Medulla oblongata (tissue), 1 donor: ENCODE results near the gene RAB12.

ENCODE experiments used
- DNase-seq: peaks from one replicate; pipeline ENCODE4 v3.0.0-alpha.2; 2015; ENCODE audit errors: extremely low spot score

The RAB12 gene

DNA sequence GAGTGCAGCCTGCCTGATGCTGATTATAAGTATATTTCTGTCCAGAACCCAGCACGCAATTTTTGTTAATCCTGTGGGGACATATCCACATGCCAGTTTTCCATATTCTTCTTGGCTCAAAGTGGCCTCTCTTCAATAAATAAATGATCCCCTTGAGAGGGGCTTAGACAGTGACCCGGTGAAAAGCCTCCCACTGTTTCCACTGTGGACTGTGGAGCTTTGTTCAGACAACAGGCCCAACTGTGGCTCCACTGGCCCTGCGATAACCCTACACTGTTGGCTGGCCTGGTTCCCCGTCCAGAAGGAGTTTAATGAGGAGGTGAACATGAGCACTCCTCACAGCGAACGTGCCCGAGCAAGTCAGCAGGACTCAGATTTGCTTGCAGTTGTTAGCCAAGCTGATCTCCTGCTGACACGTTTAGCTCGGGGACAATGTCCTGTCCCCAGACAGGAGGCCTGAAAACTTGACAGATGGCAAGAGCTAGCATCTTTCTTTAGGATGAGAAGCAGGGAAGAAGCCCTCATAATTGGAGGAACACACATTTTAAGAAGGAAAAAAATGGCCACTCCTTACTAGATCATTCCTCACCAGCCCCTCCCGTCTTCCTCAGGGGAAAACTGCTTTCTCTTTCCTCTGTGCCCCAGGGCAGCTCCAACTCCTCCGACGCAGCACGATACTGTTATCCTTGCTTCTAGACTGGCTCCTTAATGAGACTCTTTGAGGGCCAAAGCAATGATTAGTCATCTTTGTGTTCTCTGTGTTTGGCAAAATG, 76.1 kb downstream of the RAB12 start:
- no peak for DNase-seq

DNA sequence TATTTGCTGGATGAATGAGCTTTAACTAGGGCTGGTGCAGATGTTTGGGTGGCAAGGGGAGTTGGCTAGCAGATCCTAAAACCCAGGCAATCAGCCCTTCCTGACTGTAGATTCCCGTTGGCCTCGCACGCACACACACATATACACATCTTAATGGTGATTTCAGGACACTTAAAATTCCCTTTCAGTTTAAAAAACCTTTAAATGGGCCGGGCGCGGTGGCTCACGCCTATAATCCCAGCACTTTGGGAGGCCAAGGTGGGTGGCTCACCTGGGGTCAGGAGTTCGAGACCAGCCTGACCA, 76.6 kb downstream of the RAB12 start:
- DNase-seq = no peak

DNA sequence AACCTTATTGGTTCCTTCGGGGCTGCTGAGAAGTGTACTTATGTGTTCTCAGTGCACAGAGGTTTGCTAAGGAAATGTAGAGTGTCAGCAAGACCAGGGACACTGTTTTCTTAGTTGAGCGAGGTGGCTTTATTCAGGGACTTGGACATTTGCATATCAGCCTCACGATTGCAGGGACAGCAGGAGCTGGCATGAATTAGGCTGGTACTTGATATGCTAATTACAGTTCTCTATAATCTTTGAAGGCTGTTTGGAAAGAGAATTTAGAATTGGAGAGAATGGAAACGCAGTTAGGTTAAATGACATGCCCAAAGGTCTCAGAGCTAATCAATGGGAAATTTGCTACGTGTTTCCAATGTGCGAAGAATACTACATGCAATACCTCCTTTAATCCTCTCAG, 77.4 kb downstream of the RAB12 start:
- no peak for DNase-seq

DNA sequence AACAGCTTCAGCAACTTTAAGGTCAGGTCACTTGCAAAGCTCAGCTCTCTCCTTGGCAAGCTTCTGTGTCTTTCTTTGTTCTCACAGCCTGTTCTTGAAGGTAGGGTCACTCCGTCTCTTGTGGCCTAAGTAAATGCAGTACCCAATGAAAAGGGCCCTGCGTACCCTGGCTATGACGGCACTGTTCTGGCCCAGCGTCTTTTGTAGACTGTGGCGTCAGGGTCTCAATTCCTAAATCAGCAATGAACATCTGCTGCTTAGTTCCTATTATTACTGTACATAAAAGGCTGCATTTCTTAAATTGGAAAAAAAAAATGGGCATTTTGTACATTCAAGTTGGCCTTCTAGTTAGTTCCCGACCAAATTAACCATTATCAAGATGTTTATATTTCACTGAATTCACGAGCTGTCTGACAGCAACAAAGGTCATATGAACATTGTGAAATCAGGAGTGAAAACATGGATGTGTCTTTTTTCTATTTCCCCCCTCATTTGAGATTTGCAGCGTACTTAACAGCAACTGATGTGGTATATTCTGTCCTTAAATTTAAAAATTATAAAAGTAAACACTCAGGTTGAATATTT, 79.1 kb downstream of the RAB12 start:
- no peak for DNase-seq

DNA sequence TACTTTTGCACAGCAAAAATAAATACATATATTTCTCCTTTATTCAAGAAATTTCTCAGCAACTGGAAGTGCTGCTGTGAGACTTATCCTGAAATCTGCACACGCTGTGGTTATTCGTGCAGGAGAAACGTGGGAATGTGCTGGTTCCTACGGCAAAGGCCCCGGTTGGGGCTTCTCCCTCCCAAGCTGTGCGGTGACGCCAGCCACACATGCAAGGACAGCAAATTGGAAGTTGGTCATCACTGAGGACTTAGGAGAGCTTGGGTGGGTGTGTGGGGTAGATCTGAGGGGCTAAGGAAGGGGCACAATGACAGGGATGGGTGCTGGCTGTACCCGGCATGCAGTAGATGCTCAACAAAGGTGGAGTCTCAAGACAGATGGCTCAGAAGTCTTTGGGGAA, 79.6 kb downstream of the RAB12 start:
- no peak for DNase-seq
